T-helper 1 cell treated with Interleukin-12 subunit alpha and Interleukin-12 subunit beta and Interleukin-4 antibody, amounts not matched to agents 30 ng/mL and 1 ng/mL, for 36 hours (primary cell): ENCODE results near the gene SOX8. TPM values are rescaled to one million over a fixed set of nuclear protein-coding genes. Genes with fewer than 3 reads are reported as not detected.
"Not testable (repeated sequence)": the region's sequence is repeated elsewhere in the genome, so short reads cannot be mapped to it uniquely, and the experiment has no call there.

Experiments used
- intact Hi-C: fragments of 100-400 bp; cut with micrococcal nuclease; formaldehyde crosslinking; loops from one replicate; pipeline ENCODE4 v1.15.1; 2024
- total RNA-seq: library from RNA; stranded (reverse); gene quantifications from 2 replicates; pipeline ENCODE4 v1.2.3, GENCODE V29; 2022

SOX8 gene
- total RNA-seq, 1 donor from 2014 or later = 0.17 TPM

DNA sequence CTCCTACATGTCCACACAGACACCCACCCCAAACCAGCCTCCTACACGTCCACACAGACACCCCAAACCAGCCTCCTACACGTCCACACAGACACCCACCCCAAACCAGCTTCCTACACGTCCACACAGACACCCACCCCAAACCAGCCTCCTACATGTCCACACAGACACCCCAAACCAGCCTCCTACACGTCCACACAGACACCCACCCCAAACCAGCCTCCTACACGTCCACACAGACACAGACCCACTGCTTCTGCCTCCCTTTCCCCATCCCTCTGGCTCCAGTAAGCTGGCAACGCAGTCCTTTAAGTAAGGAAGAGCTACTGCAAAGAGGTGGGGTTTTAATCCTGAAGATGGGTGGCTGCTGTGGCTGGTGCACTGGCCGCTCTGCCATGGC, 27.8 kb upstream of the SOX8 start:
- intact Hi-C loops = not testable (repeated sequence)

DNA sequence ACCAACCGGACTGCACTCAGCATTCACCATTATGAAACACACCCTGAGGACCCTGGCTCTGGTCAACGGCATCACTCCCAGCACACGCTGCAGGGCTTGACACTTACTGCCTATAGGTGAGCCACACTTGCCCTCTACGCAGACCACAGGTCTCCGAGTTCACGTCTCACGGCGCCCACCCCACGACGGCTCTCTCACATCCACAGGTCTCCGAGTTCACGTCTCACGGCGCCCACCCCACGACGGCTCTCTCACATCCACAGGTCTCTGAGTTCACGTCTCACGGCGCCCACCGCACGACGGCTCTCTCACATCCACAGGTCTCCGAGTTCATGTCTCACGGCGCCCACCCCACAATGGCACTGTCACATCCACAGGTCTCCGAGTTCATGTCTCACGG, 25.8 kb upstream of the SOX8 start:
- intact Hi-C loops = not testable (repeated sequence)

DNA sequence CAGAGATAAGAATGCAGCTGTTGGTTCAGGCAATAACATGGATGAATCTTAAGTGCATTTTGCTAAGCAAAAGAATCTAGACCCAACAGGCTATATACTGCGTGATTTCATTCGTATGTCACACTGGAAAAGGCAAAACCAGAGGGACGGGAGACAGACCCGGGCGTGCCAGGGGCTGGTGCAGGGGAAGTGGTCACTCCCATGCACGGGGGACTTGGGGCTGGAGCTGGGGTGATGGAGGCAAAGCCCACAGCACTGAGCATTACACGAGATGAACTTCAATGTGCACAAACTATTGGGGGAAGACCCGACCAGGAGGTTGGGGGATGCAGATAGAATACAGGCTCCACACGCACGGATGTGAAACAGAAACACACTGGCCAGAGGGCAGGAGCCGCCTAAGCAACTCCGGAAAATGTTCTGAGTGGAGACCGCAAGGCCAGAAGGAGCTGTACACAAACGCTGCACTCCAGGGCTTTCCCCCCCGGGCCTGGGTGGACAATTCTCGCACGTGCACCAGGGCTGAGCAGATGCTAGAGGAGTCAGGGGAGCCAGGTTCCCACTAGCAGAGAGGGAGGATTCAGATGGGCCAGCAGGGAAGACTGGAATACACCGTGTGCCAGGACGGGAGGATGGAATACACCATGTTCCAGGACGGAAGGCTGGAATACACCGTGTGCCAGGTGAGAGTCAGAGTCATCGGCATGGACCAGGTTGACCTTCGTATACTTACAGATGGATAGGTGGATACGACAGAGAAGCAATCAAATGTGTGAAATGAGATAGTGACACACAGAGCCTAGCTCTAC, 22.1 kb upstream of the SOX8 start:
- intact Hi-C loops = no loop called here

DNA sequence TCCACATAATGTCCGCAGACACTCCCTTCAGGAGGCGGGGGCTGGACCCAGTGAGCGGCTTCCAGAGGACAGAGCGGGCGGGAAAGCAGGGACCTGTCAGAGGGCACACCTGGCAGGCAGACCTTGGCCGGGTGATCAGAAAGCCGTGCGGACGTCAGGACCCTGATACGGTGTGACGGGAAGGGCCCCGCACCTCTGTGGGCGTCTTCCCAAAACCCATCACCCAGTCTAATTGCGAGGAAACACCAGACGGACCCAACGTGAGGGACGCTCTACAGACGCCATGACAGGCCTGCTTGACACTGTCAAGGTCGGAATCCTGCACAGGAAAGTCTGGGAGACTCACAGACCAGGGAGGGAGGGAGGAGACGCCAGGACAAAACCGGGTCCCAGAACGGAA, 19.2 kb upstream of the SOX8 start:
- intact Hi-C loops = no loop called here

DNA sequence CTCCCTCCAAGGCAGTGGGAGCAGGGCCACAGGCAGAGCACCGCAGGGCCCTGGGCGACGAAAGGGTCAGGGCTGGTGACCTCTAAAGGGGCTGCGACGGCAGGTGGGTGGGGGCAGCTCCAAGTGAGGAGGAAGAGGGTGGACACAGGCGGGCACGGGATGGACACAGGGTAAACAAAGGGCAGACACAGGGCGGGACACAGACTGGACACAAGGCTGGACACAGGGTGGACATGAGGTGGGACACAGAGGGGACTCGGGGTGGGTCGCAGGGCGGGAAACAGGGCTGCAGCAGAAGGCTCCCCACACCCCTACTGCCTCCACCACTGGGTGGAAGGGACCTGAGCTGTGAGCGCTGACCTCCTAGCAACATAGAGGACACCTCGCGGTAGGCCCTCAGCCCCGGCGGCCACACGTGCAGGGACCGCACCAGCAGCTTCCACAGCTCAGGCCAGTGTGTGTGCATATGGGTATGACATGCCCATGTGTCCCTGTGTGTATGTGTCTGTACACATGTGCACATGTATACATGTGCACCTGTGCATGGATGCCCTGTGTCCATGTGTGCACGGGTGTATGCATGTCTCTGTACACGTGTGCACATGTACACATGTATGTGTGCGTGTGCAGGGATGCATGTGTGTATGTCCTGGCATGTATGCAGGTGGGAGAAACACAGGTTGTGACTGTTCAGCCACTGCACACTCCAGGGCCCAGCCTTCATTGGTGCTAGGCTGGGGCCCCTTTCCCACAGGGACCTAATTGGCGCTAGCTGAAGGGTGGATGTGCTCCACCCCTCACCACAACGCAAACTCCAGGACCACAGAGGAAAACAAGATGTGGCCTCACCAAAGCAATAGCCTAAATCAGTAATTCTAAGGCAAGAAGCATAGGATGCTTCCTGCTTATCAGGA, 18.4 kb upstream of the SOX8 start:
- intact Hi-C loops = no loop called here

DNA sequence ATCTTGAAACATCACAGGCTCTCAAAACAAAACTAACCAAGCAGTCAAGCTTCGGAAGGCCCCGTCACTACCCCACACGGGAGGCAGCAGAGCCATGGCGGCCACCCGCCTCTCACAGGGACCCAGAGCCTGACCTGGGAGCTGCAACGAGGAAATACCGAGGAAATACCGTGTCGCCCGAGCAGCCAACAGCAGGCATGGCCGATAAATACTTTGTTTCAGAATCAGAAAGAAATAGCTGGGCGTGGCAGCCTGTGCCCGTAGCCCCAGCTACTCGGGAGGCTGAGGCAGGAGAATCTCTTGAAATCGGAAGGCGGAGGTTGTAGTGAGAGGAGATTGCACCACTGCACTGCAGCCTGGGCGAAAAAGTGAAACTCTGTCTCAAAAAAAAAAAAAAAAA, 17.7 kb upstream of the SOX8 start:
- intact Hi-C loops = no loop called here

DNA sequence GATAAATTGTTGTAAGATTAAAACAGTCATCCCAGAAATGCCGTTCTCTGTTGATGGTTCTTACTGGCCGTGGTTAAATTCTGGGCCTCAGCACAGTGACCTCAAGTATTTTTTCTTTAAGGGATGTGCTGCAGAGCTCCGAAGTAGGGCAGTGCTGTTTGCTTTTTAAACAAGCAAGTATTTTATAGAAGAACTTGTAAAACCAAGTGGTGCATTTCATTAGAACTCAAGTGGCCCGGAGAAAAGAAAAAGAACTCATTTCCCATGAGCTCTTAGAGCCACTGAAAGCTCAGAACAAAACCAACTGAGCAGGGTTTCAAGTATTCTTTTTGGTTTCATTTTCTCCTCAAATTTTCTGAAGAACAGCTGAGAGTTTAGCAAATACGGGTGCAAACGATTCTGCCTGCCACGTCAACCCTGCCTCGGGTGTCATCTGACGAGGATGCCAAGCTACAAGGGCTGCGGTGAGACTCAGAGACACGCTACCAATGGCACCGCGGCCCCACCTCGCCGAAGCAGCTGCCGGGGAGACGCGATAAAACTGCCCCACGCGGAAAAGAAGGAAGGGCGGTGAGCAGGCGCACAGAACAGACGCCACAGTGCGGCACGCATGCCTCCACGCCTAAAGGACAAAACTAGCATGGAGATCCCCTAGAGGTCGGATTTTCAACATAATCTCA, 17.1 kb upstream of the SOX8 start:
- intact Hi-C loops = no loop called here

DNA sequence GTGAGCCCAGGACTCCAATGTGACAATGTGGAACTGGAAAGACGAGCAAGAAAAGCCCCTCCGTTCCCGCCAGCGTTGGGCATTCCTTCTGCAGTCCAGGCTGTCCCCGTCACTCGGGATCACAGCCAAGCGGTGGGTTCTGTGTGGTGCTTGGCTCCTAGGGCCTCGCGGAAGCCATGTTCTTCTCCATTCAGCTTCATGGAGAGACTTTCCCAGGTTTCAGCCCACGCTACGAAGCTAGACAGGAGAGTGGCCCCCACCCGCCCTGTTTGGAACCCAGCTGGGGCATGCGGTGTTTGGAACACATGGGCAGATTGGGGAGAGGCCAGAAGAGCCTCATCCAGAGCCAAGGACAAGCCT, 16.6 kb upstream of the SOX8 start:
- intact Hi-C loops = no loop called here

DNA sequence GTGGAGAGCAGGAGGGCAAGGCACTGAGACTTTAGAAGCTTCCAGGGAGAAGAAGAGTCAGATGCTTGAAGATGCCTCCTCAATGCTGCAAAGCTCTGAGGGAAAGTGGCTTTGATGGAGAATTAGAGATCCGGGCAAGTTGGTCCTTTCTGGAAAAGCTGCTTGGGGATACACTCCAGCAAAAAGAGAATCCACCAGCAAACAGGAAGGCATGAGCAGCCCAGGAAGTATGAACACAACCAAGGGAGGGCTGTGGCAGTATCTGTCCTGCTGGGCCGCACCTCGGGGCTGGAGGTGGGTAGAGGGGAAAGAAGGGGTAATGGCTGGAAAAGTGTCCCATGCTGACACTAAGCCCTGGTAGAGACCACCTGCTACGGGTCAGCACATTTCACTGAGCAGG, 16.1 kb upstream of the SOX8 start:
- intact Hi-C loops = no loop called here

DNA sequence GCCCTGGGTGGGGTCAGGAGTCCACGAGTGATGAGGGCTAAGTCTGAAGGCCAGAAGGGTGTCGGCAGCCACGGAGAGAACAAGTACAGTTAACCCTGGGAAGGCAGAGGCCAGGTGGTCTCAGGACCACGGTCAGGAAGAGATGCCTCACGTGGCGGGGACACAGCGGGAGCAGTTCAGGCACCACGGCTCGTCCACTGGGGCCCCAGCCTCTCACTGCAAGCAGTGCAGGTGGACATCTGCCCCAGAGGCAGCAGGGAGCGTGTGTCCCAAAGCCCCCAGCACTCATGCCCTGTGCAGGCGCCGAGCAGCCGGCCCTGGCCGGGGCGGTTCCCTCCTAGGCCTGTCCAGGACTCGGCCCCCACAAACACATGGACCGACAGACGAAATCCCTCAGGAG, 15.5 kb upstream of the SOX8 start:
- intact Hi-C loops = no loop called here

DNA sequence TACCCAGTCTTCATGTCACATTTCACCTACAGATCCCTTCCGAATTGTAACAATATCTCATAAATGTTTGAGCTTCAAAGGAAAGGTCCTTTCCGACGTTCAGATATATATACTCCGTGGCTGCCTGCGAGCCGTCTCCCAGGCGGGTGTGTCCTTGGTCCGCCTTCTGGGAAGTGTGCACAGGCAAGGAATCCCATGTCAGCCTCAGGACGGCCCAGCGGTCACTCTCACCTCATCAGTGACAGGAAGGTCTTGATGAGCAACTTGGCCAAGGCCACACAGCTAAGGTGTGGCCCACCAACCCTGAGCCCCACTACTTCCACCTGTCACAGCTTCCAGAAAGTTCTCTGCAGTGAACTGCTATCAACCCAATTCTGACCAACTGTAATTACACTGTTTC, 15.1 kb upstream of the SOX8 start:
- intact Hi-C loops = no loop called here

DNA sequence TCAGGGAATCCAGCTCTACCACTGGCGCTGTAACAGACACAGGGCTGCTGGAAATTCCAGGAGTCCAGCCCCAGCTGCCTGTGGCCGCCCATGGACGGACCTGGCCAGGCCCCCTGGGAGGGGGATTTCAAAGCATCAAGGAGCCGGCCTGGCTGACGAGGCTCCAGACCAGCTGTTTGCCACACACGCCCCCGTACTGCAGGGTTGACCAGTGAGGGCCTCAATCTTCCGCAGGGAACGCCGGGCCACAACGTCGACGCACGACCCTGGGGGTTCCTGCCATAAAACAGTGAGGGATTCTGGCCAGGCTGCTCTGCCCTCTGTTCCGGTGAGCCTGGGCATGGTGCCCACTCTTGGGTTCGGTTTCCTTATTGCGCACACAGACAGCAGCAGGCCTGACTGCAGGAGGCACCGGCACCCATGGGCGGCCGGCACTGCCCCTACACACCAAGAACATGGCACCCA, 14.5 kb upstream of the SOX8 start:
- intact Hi-C loops = no loop called here

DNA sequence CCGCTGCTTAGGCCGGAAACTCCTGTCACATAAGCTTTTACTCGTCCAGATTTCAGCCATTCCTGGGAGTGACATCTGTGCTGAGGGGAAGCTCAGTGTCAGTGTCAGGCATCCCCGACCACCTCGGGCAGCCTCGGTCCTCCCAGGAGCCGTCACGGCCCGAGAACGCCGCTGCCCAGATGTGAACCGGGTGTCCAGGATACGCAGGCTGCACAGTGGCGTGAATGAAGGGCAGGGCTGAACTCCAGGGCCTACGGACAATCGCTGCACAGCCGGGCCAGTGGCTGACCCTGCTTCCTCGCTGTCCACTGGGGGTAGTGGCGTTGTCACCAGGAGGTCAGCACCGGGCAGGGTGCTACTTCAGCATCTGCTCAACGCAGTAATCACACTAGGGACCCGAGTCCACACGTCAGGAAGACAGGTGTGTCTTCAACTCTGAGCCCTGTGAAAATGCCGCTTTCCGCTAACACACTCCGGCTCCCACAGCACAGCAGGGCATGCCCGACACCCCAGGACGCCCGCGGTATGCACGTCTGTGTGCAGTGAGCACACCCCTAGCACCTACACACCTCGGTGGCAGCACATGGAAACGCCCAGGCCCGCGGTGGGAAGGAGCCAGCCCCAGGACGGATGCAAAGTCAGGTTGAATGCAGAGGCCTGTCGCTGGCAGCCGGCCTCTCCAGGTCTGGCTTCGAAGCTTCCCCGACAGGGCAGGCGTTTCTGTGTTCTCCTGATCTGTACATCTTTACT, 13.8 kb upstream of the SOX8 start:
- intact Hi-C loops = no loop called here

DNA sequence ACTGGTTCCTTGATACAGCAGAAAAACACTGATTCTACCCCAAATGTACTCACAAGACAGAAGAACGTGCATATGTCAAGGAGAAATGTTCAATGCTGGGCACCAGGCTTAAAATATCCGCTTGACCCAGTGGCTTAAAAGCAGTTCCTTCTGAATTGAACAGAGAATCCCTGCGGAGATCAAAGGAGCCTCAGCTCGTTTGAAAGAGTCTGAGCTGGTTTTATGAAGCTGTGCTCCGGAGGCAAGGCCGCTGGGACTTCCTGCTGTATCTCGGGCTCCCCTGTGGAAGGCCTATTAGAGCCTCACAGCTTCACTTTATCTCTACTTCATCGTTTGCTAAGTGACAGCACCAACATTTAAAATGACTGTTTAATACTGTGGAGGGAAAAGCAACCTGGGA, 12.9 kb upstream of the SOX8 start:
- intact Hi-C loops = no loop called here

DNA sequence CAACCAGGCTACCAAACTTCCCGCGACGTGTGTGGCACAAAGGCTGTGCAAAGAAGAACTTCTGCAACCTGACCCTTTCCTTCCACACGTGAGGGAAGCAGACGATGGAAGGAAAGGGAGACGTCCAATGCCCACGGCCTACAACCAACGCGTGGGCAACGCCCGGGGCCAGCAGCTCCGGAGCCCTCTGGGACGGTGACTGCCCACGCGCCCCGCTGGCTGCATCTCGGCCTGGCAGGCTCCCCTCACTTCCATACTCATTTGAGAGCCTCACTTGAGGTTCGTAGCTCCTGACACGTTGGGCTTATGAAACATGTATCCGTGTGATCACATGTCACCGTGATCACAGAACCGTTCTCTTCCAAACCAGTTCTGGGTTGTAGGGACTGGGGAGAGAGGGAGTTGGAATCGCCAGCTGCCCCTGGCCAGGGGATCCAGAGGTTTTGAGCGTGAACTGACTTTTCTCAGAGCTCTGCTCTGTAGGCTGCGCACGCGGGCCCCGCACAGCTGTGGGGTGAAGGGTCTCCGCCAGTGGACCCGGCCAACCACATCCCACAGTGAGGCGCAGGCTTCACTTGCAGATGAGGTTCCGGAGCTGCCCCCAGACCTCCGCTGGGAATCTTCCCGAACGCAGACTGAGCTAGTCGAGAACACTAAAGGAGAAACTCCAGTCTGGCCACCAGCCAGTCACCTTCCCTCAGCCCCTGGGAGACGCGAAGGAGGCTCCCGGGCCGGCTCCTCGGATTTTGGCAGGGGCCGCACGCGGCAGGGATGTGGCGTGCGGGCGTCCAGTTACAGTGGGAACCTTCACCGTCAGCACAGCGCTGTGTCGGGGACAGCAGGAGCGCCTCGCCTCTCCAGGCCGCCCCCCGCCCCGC, 11.8 kb upstream of the SOX8 start:
- intact Hi-C loops = loop anchor here (1.0 to 2.0 kb wide), 4 partner anchors 35 to 443 kb away; partner anchors contain the start of genes CAPN15, CHTF18 and RPUSD1

DNA sequence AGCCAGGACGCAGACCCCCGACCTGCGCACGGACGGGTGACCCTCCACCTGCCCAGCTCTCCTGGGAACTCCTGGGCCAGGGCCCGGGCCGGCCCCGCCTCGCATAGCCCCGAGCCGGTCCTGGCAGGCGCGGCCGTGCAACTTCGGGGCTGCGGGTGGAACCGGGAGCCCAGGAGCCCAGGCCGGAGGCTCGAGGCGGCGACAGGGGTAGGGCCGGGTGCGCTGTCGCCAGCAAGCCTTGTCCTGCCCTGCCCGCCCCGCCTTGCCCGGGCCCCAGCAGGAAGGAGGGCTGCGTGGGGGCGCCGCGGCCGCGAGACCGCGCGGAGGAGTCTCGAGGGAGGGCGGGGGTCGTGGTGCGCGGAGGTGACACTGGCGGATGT, 11.2 kb upstream of the SOX8 start:
- intact Hi-C loops = loop anchor here (1.0 to 2.0 kb wide), 4 partner anchors 34 to 444 kb away; partner anchors contain the start of genes CAPN15, CHTF18 and RPUSD1

DNA sequence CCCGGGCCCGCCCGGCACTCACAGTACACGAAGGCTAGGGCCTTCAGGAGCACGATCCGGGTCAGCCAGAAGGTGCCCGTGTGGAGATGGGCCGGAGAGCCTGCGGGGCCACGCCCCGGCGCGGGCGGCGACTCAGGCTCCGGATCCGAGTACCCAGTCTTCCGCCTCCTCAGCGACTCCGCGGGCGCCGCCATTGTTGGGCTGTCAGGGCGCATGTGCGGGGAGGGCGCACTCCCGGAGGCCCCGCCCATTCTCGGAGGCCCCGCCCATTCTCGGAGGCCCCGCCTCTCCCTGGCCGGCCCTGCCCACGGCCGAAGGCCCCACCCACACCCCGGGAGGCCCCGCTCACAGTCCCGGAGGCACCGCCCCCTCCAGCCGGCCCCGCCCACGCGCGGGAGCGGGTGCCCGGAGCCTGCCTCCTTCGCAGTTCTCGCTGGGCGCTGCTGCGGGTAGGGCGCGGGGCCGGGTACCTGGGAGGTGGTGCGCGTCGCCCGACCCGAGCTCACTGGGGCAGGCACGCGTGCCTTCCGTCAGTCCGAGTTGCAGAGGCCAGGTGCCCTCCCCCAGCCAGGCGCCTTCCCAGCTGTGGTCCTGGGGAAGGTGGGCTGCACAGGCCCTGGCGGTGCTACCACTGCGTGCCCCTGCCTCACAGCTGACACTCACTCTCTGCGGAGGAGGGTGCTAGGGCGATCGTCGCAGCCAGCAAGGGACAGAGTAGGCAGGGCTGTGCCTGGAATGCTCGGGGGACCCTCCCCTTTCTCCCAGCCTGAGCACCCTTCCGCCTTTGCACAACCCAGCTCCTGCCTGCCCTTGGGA, 10.6 kb upstream of the SOX8 start, which contains the start of gene LMF1:
Gene LMF1, minus strand, starts transcription at position 219 of the 816 bp plus-strand sequence. Its CDS starts 4 bp downstream, at position 215.
- intact Hi-C loops = loop anchor here (1.0 to 2.0 kb wide), 4 partner anchors 34 to 444 kb away; partner anchors contain the start of genes CAPN15, CHTF18 and RPUSD1

DNA sequence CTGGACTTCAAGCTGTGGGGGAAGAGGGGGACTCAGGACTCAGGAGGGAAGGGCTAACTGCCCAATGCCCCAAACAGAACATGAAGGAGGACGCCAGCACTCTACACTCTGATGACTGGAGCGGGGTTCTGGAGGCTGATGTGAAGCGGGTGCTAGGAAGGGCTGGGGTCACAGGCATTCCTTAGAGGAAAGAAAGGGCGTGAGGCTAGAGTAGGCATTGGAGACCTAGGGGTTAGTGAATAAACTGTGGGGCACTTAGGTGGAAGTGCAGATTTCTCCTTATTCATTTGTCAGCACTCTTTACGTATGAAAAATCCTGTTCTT, 10.0 kb upstream of the SOX8 start:
- intact Hi-C loops = loop anchor here (2.0 kb wide), 3 partner anchors 33 to 445 kb away; partner anchors contain the start of genes CAPN15, CHTF18 and RPUSD1

DNA sequence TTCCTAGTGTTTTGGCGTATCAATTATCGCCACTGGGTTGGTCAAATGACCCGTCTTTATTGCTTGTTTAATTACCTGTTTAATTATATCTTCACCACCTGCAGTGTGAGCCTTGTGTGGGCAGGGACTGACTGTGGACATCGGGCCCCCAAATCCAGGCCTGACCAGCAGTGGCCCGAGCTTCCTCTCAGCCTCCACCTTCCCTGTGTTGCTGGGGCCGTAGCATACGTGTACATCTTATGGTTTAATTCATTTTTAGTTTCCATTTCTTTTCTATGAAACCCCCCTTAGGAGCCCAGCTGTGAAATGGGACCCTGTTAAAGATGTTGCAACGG, 9.6 kb upstream of the SOX8 start:
- intact Hi-C loops = loop anchor here (2.0 kb wide), 3 partner anchors 33 to 445 kb away; partner anchors contain the start of genes CAPN15, CHTF18 and RPUSD1
